ENCODE results near the gene KDM4C. TPM values are rescaled to one million over a fixed set of nuclear protein-coding genes. Genes with fewer than 3 reads are reported as not detected.

Gene KDM4C
- total RNA-seq, 1 experiment from 2014 or later = 7.1 TPM

DNA sequence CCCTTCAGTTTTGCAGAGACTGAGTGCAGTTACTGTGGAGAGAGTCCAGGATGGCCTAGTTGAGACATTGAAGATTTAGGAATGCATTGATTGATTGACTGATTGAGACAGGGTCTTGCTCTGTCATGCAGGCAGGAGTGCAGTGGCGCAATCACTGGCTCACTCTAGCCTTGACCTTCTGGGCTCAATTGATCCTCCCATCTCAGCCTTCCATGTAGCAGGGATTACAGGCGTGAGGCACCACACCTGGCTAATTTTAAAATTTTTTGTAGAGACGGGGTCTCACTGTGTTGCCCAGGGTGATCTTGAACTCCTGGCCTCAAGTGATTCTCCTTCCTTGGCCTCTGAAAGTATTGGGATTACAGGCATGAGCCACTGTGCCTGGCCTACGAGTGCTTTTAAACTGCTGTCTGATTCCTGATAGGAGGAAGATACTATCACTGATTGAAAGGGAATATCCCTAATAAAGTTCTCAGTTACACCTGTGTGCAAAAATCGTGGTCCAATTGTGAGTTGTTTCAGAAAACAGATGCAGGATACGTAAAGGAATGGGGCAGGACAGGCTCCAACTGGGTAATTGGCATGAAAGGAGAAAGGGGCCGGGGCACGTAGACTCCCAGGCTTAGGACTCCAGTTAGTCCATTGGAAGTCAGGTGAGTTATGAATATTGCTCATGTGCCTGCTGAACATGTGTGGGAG, 87.5 kb downstream of the KDM4C start:
- ATAC-seq = no peak
- intact Hi-C loops (cut with micrococcal nuclease; ENCODE audit: unreplicated experiment) = no loop called here
- no TSS peak for BruUV-seq (replicated peaks)
- in situ Hi-C loops (cut with HindIII; ENCODE audit: low pct_unique_long_range_greater_than_20kb, low sequenced_read_pairs) = no loop called here
- no peak for DNase-seq (ENCODE audit: low read depth, low spot score)
- TF ChIP-seq, protein P1, sequence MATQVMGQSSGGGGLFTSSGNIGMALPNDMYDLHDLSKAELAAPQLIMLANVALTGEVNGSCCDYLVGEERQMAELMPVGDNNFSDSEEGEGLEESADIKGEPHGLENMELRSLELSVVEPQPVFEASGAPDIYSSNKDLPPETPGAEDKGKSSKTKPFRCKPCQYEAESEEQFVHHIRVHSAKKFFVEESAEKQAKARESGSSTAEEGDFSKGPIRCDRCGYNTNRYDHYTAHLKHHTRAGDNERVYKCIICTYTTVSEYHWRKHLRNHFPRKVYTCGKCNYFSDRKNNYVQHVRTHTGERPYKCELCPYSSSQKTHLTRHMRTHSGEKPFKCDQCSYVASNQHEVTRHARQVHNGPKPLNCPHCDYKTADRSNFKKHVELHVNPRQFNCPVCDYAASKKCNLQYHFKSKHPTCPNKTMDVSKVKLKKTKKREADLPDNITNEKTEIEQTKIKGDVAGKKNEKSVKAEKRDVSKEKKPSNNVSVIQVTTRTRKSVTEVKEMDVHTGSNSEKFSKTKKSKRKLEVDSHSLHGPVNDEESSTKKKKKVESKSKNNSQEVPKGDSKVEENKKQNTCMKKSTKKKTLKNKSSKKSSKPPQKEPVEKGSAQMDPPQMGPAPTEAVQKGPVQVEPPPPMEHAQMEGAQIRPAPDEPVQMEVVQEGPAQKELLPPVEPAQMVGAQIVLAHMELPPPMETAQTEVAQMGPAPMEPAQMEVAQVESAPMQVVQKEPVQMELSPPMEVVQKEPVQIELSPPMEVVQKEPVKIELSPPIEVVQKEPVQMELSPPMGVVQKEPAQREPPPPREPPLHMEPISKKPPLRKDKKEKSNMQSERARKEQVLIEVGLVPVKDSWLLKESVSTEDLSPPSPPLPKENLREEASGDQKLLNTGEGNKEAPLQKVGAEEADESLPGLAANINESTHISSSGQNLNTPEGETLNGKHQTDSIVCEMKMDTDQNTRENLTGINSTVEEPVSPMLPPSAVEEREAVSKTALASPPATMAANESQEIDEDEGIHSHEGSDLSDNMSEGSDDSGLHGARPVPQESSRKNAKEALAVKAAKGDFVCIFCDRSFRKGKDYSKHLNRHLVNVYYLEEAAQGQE (IDR thresholded peaks at IDR 0.05; ENCODE audit: insufficient read depth in 1 of 2, low read depth in 2 of 2, low read length in 1 of 2) = no peak
- TF ChIP-seq TCF7L2 (IDR thresholded peaks at IDR 0.05; ENCODE audit: low read depth, low read length) (no peak), SIN3A (IDR thresholded peaks at IDR 0.05; ENCODE audit: borderline replicate concordance, insufficient read depth, low read depth, low read length) (no peak), POLR2AphosphoS5 (IDR thresholded peaks at IDR 0.05; ENCODE audit: low read depth, low read length) (no peak)
- TF ChIP-seq, protein P2, sequence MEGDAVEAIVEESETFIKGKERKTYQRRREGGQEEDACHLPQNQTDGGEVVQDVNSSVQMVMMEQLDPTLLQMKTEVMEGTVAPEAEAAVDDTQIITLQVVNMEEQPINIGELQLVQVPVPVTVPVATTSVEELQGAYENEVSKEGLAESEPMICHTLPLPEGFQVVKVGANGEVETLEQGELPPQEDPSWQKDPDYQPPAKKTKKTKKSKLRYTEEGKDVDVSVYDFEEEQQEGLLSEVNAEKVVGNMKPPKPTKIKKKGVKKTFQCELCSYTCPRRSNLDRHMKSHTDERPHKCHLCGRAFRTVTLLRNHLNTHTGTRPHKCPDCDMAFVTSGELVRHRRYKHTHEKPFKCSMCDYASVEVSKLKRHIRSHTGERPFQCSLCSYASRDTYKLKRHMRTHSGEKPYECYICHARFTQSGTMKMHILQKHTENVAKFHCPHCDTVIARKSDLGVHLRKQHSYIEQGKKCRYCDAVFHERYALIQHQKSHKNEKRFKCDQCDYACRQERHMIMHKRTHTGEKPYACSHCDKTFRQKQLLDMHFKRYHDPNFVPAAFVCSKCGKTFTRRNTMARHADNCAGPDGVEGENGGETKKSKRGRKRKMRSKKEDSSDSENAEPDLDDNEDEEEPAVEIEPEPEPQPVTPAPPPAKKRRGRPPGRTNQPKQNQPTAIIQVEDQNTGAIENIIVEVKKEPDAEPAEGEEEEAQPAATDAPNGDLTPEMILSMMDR (IDR thresholded peaks at IDR 0.05) = no peak
- ChIA-PET POLR2A (no interaction called here), CTCF (no interaction called here)
- Histone ChIP-seq H3K4me1 (ENCODE audit: control insufficient read depth, insufficient read depth, low read length) (no peaks in the 10 kb centered on the region), H3K36me3 (ENCODE audit: control insufficient read depth, insufficient read depth, low read length) (no peaks in the 10 kb centered on the region), H3K27me3 (ENCODE audit: control insufficient read depth, insufficient read depth, low read length) (no peaks in the 10 kb centered on the region), H3K27ac (ENCODE audit: low read length) (no peak overlapping the region), H3K4me3 (ENCODE audit: low read depth in 2 of 2, low read length in 2 of 2) (no peak overlapping the region), H3K9me3 (ENCODE audit: control insufficient read depth, insufficient read depth, low read depth, low read length) (no peaks in the 10 kb centered on the region)

DNA sequence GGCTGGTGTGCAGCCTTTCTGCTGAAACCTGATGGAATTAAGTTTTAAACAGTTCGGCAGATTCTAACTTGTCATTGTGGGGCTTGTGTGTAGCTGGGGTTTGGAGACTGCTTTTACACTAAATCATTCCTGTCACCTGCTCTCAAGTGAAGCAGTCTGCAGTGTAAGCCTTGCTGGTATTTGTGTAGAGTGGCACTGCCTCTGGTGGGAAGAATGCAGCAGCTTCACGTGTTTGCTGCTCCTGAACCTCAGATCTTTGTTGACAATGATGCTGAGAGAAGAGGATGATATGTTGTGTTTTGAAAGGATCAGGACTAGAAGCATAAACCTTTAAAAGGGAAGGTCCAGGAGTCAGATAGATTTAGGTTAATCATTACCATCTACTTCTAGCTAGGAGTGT, 88.1 kb downstream of the KDM4C start:
- Histone ChIP-seq H3K27me3 (ENCODE audit: control insufficient read depth, insufficient read depth, low read length) (no peaks in the 10 kb centered on the region), H3K4me1 (ENCODE audit: control insufficient read depth, insufficient read depth, low read length) (no peaks in the 10 kb centered on the region), H3K9me3 (ENCODE audit: control insufficient read depth, insufficient read depth, low read depth, low read length) (no peaks in the 10 kb centered on the region), H3K4me3 (ENCODE audit: low read depth in 2 of 2, low read length in 2 of 2) (no peak overlapping the region), H3K36me3 (ENCODE audit: control insufficient read depth, insufficient read depth, low read length) (no peaks in the 10 kb centered on the region), H3K27ac (ENCODE audit: low read length) (no peak overlapping the region)
- BruUV-seq (replicated peaks) = no TSS peak
- TF ChIP-seq, protein P2 (IDR thresholded peaks at IDR 0.05) = peak; percentile 31
- TF ChIP-seq TCF7L2 (IDR thresholded peaks at IDR 0.05; ENCODE audit: low read depth, low read length) = no peak
- POLR2A ChIA-PET = no interaction called here
- intact Hi-C loops (cut with micrococcal nuclease; ENCODE audit: unreplicated experiment) (no loop called here), in situ Hi-C loops (cut with HindIII; ENCODE audit: low pct_unique_long_range_greater_than_20kb, low sequenced_read_pairs) (no loop called here)
- ATAC-seq (no peak), DNase-seq (ENCODE audit: low read depth, low spot score) (no peak)
- CTCF ChIA-PET = no interaction called here
